Activated CD4-positive, alpha-beta memory T cell treated with anti-CD3 and anti-CD28 coated beads, Interleukin-2, amount 10 ng/mL, durations not matched to agents 7 days and 5 days (primary cell): ENCODE results near the gene CDK6. TPM values are rescaled to one million over a fixed set of nuclear protein-coding genes. Genes with fewer than 3 reads are reported as not detected.
"Not testable (repeated sequence)": the region's sequence is repeated elsewhere in the genome, so short reads cannot be mapped to it uniquely, and the experiment has no call there.

Experiments
- CTCF ChIA-PET: fragments of 350-600 bp; sonication (Branson Sonifier 250); formaldehyde crosslinking; loops from one replicate; lab custom pipeline; 2021; ENCODE audit warnings: antibody characterized with exemption, inconsistent platforms; lab: Charles Lee
- POLR2A ChIA-PET: fragments of 350-600 bp; sonication (Branson Sonifier 250); formaldehyde crosslinking; loops from one replicate; lab custom pipeline; 2021; ENCODE audit warnings: antibody characterized with exemption; lab: Charles Lee
- DNase-seq: peaks from one replicate; pipeline ENCODE4 v3.0.0-alpha.2; 2020
- H3K27ac Mint-ChIP-seq: one replicate; pipeline ENCODE4 v1.8.0; 2021; ENCODE audit warnings: mild to moderate bottlenecking, mixed read lengths
- H3K27me3 Mint-ChIP-seq: one replicate; pipeline ENCODE4 v1.8.0; 2021; ENCODE audit warnings: mixed read lengths
- H3K36me3 Mint-ChIP-seq: one replicate; pipeline ENCODE4 v1.8.0; 2021; ENCODE audit warnings: low read depth, mixed read lengths
- H3K4me1 Mint-ChIP-seq: one replicate; pipeline ENCODE4 v1.8.0; 2021; ENCODE audit warnings: mixed read lengths
- H3K4me3 Mint-ChIP-seq: one replicate; pipeline ENCODE4 v1.8.0; 2021; ENCODE audit warnings: mild to moderate bottlenecking, mixed read lengths
- H3K9me3 Mint-ChIP-seq: one replicate; pipeline ENCODE4 v1.8.0; 2021; ENCODE audit warnings: mixed read lengths
- total RNA-seq, 2 experiments: library from RNA; stranded (reverse); gene quantifications; one replicate each; pipeline ENCODE4 v1.2.3, GENCODE V29; 2021

Gene CDK6
- total RNA-seq, 2 experiments from 2014 or later, result 105 TPM

- H3K4me1 Mint-ChIP-seq, result peaks cover under 1% of the 10 kb centered on the region
- H3K27me3 Mint-ChIP-seq, result no peaks in the 10 kb centered on the region
- no peak overlapping the region for H3K4me3 Mint-ChIP-seq
- peaks cover 43% of the 10 kb centered on the region for H3K9me3 Mint-ChIP-seq
- peaks cover 37% of the 10 kb centered on the region for H3K36me3 Mint-ChIP-seq
- H3K27ac Mint-ChIP-seq, result no peak overlapping the region
- ChIA-PET POLR2A (no interaction called here), CTCF (no interaction called here)
- no peak for DNase-seq
These were observed 32.4 kb upstream of the CDK6 start for GRCh38 chr7:92868683-92869293.

GRCh38 chr7:92864169-92864568 is 27.8 kb upstream of the CDK6 start:
- H3K4me1 Mint-ChIP-seq, DNase-seq: not testable (repeated sequence)
- H3K9me3 Mint-ChIP-seq, result peaks cover 40% of the 10 kb centered on the region

GRCh38 chr7:92856436-92856835 is 20.1 kb upstream of the CDK6 start:
- Mint-ChIP-seq H3K27ac (no peak overlapping the region), H3K4me1 (peaks cover 13% of the 10 kb centered on the region), H3K4me3 (no peak overlapping the region), H3K36me3 (peaks cover 3% of the 10 kb centered on the region), H3K27me3 (no peaks in the 10 kb centered on the region), H3K9me3 (no peaks in the 10 kb centered on the region)
- ChIA-PET POLR2A (no interaction called here), CTCF (no interaction called here)
- no peak for DNase-seq

More at GRCh38 chr7:92864169-92864568, 27.8 kb upstream of the CDK6 start:
- H3K36me3 Mint-ChIP-seq, result peaks cover 32% of the 10 kb centered on the region
- POLR2A ChIA-PET, H3K27me3 Mint-ChIP-seq, CTCF ChIA-PET, H3K27ac Mint-ChIP-seq, H3K4me3 Mint-ChIP-seq: not testable (repeated sequence)

GRCh38 chr7:92854501-92855238 is 18.3 kb upstream of the CDK6 start:
- H3K4me3 Mint-ChIP-seq, result no peak overlapping the region
- DNase-seq, result no peak
- H3K27ac Mint-ChIP-seq, result no peak overlapping the region
- H3K4me1 Mint-ChIP-seq, result peaks cover 13% of the 10 kb centered on the region
- ChIA-PET CTCF (no interaction called here), POLR2A (interaction anchor here (1.1 kb wide), 1 partner anchor 79 kb away, joined by 3 read pairs; no protein-coding TSS in a partner anchor)
- no peaks in the 10 kb centered on the region for H3K36me3 Mint-ChIP-seq
- H3K9me3 Mint-ChIP-seq, result no peaks in the 10 kb centered on the region
- no peaks in the 10 kb centered on the region for H3K27me3 Mint-ChIP-seq

GRCh38 chr7:92851732-92852131 is 15.4 kb upstream of the CDK6 start:
- ChIA-PET POLR2A (no interaction called here), CTCF (no interaction called here)
- no peaks in the 10 kb centered on the region for H3K9me3 Mint-ChIP-seq
- peaks cover 4% of the 10 kb centered on the region for H3K36me3 Mint-ChIP-seq
- no peak for DNase-seq
- H3K4me3 Mint-ChIP-seq, result no peak overlapping the region
- H3K27me3 Mint-ChIP-seq, result peaks cover 2% of the 10 kb centered on the region
- H3K27ac Mint-ChIP-seq, result no peak overlapping the region
- H3K4me1 Mint-ChIP-seq, result peaks cover 20% of the 10 kb centered on the region

GRCh38 chr7:92850516-92850915 is 14.1 kb upstream of the CDK6 start:
- ChIA-PET CTCF (no interaction called here), POLR2A (no interaction called here)
- no peak overlapping the region for H3K27ac Mint-ChIP-seq
- H3K4me1 Mint-ChIP-seq, result peaks cover 17% of the 10 kb centered on the region
- no peak overlapping the region for H3K4me3 Mint-ChIP-seq
- H3K36me3 Mint-ChIP-seq, result peaks cover 4% of the 10 kb centered on the region
- no peaks in the 10 kb centered on the region for H3K9me3 Mint-ChIP-seq
- no peak for DNase-seq
- peaks cover 2% of the 10 kb centered on the region for H3K27me3 Mint-ChIP-seq

GRCh38 chr7:92849322-92849721 is 12.9 kb upstream of the CDK6 start:
- H3K27ac Mint-ChIP-seq, result no peak overlapping the region
- no peak for DNase-seq
- H3K27me3 Mint-ChIP-seq, result peaks cover 2% of the 10 kb centered on the region
- ChIA-PET CTCF (interaction anchor here (0.7 kb wide), 1 partner anchor 208 kb away, joined by 4 read pairs; no protein-coding TSS in a partner anchor), POLR2A (no interaction called here)
- peaks cover 4% of the 10 kb centered on the region for H3K36me3 Mint-ChIP-seq
- peaks cover 8% of the 10 kb centered on the region for H3K4me1 Mint-ChIP-seq
- no peak overlapping the region for H3K4me3 Mint-ChIP-seq
- no peaks in the 10 kb centered on the region for H3K9me3 Mint-ChIP-seq

- Mint-ChIP-seq H3K27me3 (peaks cover 2% of the 10 kb centered on the region), H3K9me3 (no peaks in the 10 kb centered on the region), H3K4me1 (peaks cover 7% of the 10 kb centered on the region), H3K27ac (no peak overlapping the region), H3K4me3 (no peak overlapping the region), H3K36me3 (peaks cover 4% of the 10 kb centered on the region)
- DNase-seq, result no peak
- POLR2A ChIA-PET, result no interaction called here
- CTCF ChIA-PET, result interaction anchor here (0.7 kb wide), 1 partner anchor 209 kb away, joined by 4 read pairs; no protein-coding TSS in a partner anchor
These were observed 12.5 kb upstream of the CDK6 start for GRCh38 chr7:92848851-92849250.

GRCh38 chr7:92848441-92848840 is 12.1 kb upstream of the CDK6 start:
- DNase-seq, result no peak
- ChIA-PET CTCF (interaction anchor here (0.7 kb wide), 1 partner anchor 209 kb away, joined by 4 read pairs; no protein-coding TSS in a partner anchor), POLR2A (no interaction called here)
- Mint-ChIP-seq H3K4me1 (peaks cover 7% of the 10 kb centered on the region), H3K36me3 (peaks cover 4% of the 10 kb centered on the region), H3K9me3 (no peaks in the 10 kb centered on the region), H3K4me3 (no peak overlapping the region), H3K27me3 (peaks cover 2% of the 10 kb centered on the region), H3K27ac (no peak overlapping the region)

GRCh38 chr7:92847305-92847704 is 10.9 kb upstream of the CDK6 start:
- H3K27me3 Mint-ChIP-seq, result peaks cover 5% of the 10 kb centered on the region
- POLR2A ChIA-PET, result no interaction called here
- CTCF ChIA-PET, result no interaction called here
- no peak overlapping the region for H3K4me3 Mint-ChIP-seq
- no peaks in the 10 kb centered on the region for H3K9me3 Mint-ChIP-seq
- peaks cover 7% of the 10 kb centered on the region for H3K4me1 Mint-ChIP-seq
- H3K27ac Mint-ChIP-seq, result no peak overlapping the region
- H3K36me3 Mint-ChIP-seq, result peaks cover 4% of the 10 kb centered on the region
- DNase-seq, result no peak

- ChIA-PET POLR2A (no interaction called here), CTCF (no interaction called here)
- H3K9me3 Mint-ChIP-seq, result no peaks in the 10 kb centered on the region
- H3K36me3 Mint-ChIP-seq, result peaks cover 4% of the 10 kb centered on the region
- no peak for DNase-seq
- peaks cover 15% of the 10 kb centered on the region for H3K4me1 Mint-ChIP-seq
- H3K27me3 Mint-ChIP-seq, result peaks cover 16% of the 10 kb centered on the region
- H3K27ac Mint-ChIP-seq, result no peak overlapping the region
- H3K4me3 Mint-ChIP-seq, result no peak overlapping the region
These were observed 9.4 kb upstream of the CDK6 start for GRCh38 chr7:92845736-92846135.

- Mint-ChIP-seq H3K9me3 (no peaks in the 10 kb centered on the region), H3K27ac (no peak overlapping the region), H3K4me1 (peaks cover 11% of the 10 kb centered on the region), H3K4me3 (no peak overlapping the region), H3K36me3 (no peaks in the 10 kb centered on the region), H3K27me3 (peaks cover 24% of the 10 kb centered on the region)
- ChIA-PET POLR2A (no interaction called here), CTCF (no interaction called here)
- no peak for DNase-seq
These were observed 7.4 kb upstream of the CDK6 start for GRCh38 chr7:92843781-92844180.

GRCh38 chr7:92843034-92843760 is 6.8 kb upstream of the CDK6 start:
- POLR2A ChIA-PET, result no interaction called here
- DNase-seq, result no peak
- Mint-ChIP-seq H3K4me3 (no peak overlapping the region), H3K27me3 (peaks cover 27% of the 10 kb centered on the region), H3K36me3 (no peaks in the 10 kb centered on the region), H3K9me3 (no peaks in the 10 kb centered on the region), H3K4me1 (peaks cover 11% of the 10 kb centered on the region), H3K27ac (no peak overlapping the region)
- CTCF ChIA-PET, result no interaction called here
